SK-N-SH (cell line): Measurements from ENCODE around the gene C12orf75.

ENCODE experiments used
- EP300 ChIP-seq, 2 experiments: IDR thresholded peaks; 2 replicates each; pipeline versions ENCODE4 v1.4.0 to v1.6.1; 2012; ENCODE audit warnings: borderline replicate concordance in 1 of 2, low read depth in 1 of 2, low read length in 1 of 2
- GABPA ChIP-seq: IDR thresholded peaks from 2 replicates; pipeline ENCODE4 v1.4.0; 2012; ENCODE audit warnings: low read depth, mild to moderate bottlenecking
- MAX ChIP-seq: IDR thresholded peaks from 2 replicates; pipeline ENCODE4 v1.4.0; 2012; ENCODE audit warnings: low read depth
- PBX3 ChIP-seq: IDR thresholded peaks from 2 replicates; pipeline ENCODE4; 2012
- POLR2AphosphoS5 ChIP-seq: IDR thresholded peaks from 2 replicates; pipeline ENCODE4 v1.6.1; 2012; ENCODE audit warnings: low read depth, low read length
- TAF1 ChIP-seq: IDR thresholded peaks from 2 replicates; pipeline ENCODE4 v1.6.1; 2012; ENCODE audit warnings: low read depth, mild to moderate bottlenecking, low read length, moderate library complexity, borderline replicate concordance
- TF ChIP-seq, protein P1 (sequence below): IDR thresholded peaks from 2 replicates; pipeline ENCODE4 v1.4.0; 2012; ENCODE audit warnings: low read depth, borderline replicate concordance
- TF ChIP-seq, protein P2 (sequence below): fragments of 200-600 bp; sonication (generic); IDR thresholded peaks from 2 replicates; pipeline ENCODE4 v1.6.1; 2017; ENCODE audit warnings: antibody characterized with exemption, mild to moderate bottlenecking, moderate library complexity

- TF ChIP-seq, protein P1, sequence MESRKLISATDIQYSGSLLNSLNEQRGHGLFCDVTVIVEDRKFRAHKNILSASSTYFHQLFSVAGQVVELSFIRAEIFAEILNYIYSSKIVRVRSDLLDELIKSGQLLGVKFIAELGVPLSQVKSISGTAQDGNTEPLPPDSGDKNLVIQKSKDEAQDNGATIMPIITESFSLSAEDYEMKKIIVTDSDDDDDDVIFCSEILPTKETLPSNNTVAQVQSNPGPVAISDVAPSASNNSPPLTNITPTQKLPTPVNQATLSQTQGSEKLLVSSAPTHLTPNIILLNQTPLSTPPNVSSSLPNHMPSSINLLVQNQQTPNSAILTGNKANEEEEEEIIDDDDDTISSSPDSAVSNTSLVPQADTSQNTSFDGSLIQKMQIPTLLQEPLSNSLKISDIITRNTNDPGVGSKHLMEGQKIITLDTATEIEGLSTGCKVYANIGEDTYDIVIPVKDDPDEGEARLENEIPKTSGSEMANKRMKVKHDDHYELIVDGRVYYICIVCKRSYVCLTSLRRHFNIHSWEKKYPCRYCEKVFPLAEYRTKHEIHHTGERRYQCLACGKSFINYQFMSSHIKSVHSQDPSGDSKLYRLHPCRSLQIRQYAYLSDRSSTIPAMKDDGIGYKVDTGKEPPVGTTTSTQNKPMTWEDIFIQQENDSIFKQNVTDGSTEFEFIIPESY, result no peak
- no peak for TF ChIP-seq MAX
- no peak for TF ChIP-seq PBX3
- TF ChIP-seq, protein P2, sequence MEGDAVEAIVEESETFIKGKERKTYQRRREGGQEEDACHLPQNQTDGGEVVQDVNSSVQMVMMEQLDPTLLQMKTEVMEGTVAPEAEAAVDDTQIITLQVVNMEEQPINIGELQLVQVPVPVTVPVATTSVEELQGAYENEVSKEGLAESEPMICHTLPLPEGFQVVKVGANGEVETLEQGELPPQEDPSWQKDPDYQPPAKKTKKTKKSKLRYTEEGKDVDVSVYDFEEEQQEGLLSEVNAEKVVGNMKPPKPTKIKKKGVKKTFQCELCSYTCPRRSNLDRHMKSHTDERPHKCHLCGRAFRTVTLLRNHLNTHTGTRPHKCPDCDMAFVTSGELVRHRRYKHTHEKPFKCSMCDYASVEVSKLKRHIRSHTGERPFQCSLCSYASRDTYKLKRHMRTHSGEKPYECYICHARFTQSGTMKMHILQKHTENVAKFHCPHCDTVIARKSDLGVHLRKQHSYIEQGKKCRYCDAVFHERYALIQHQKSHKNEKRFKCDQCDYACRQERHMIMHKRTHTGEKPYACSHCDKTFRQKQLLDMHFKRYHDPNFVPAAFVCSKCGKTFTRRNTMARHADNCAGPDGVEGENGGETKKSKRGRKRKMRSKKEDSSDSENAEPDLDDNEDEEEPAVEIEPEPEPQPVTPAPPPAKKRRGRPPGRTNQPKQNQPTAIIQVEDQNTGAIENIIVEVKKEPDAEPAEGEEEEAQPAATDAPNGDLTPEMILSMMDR, result no peak
- TF ChIP-seq GABPA, result no peak
- no peak for TF ChIP-seq POLR2AphosphoS5
- no peak for TF ChIP-seq EP300 (IDR thresholded peaks at IDR 0.05; ENCODE audit: borderline replicate concordance in 1 of 2, low read depth in 1 of 2, low read length in 1 of 2)
- TF ChIP-seq TAF1, result no peak
Measured at GRCh38 chr12:105285378-105285777, 45.1 kb upstream of the C12orf75 start.
